ENCODE data around the gene ZYG11B.
"Not testable (repeated sequence)": the region's sequence is repeated elsewhere in the genome, so short reads cannot be mapped to it uniquely, and the experiment has no call there.

The ZYG11B gene

GRCh38 chr1:52726265-52727113 lies at the start of gene ZYG11B:
Gene ZYG11B (plus strand): TSS chr1:52726453. CDS start chr1:52726654, 201 bp downstream.
- peak; percentile 92 for DNase-seq

GRCh38 chr1:52677076-52677806 lies 49.0 kb upstream of the ZYG11B start:
- no peak for DNase-seq

GRCh38 chr1:52679048-52679447 lies 47.2 kb upstream of the ZYG11B start:
- no peak for DNase-seq

- DNase-seq, result no peak
Measured at GRCh38 chr1:52679498-52679897, 46.8 kb upstream of the ZYG11B start.

GRCh38 chr1:52680353-52680752 lies 45.9 kb upstream of the ZYG11B start:
- DNase-seq, result no peak

GRCh38 chr1:52681136-52681535 lies 45.1 kb upstream of the ZYG11B start:
- DNase-seq, result no peak

GRCh38 chr1:52683367-52683940 lies 42.8 kb upstream of the ZYG11B start:
- no peak for DNase-seq

GRCh38 chr1:52684545-52684944 lies 41.7 kb upstream of the ZYG11B start:
- DNase-seq, result no peak

GRCh38 chr1:52686261-52686751 lies 39.9 kb upstream of the ZYG11B start:
- peak; percentile 79 for DNase-seq

- no peak for DNase-seq
Measured at GRCh38 chr1:52686830-52687229, 39.4 kb upstream of the ZYG11B start.

GRCh38 chr1:52691821-52692220 lies 34.4 kb upstream of the ZYG11B start:
- no peak for DNase-seq

- DNase-seq, result no peak
Measured at GRCh38 chr1:52692697-52693096, 33.6 kb upstream of the ZYG11B start.

GRCh38 chr1:52693351-52693750 lies 32.9 kb upstream of the ZYG11B start:
- not testable (repeated sequence) for DNase-seq

GRCh38 chr1:52693843-52694242 lies 32.4 kb upstream of the ZYG11B start:
- no peak for DNase-seq

- DNase-seq, result no peak
Measured at GRCh38 chr1:52695627-52696026, 30.6 kb upstream of the ZYG11B start.

GRCh38 chr1:52697795-52698674 lies 28.2 kb upstream of the ZYG11B start, which contains the start of gene COA7:
Gene COA7 (minus strand): TSS chr1:52698347. CDS start chr1:52698326, 21 bp downstream.
- peak; percentile 82 for DNase-seq

GRCh38 chr1:52702886-52703787 lies 23.1 kb upstream of the ZYG11B start:
- DNase-seq, result peak; percentile 92

- no peak for DNase-seq
Measured at GRCh38 chr1:52706136-52706670, 20.1 kb upstream of the ZYG11B start.

- no peak for DNase-seq
Measured at GRCh38 chr1:52706941-52707926, 19.0 kb upstream of the ZYG11B start.
